DOHH2 (cell line): Measurements from ENCODE around the gene FBN2.

ENCODE experiments used
- H3F3A ChIP-seq: fragments of 200-600 bp; sonication (generic), shearing (Covaris generic); 2 replicates; pipeline ENCODE4 v1.6.0; 2016; ENCODE audit warnings: antibody characterized with exemption, mild to moderate bottlenecking; ENCODE audit not compliant: control insufficient read depth, insufficient read depth
- H3K27ac ChIP-seq: fragments of 200-600 bp; sonication (generic); 2 replicates; pipeline ENCODE4 v1.5.1; 2014; ENCODE audit warnings: low read depth, mild to moderate bottlenecking, low read length, moderate library complexity
- H3K27me3 ChIP-seq: fragments of 200-600 bp; sonication (generic); 2 replicates; pipeline ENCODE4 v1.6.1; 2014; ENCODE audit warnings: mild to moderate bottlenecking, low read length, mixed read lengths; ENCODE audit not compliant: control insufficient read depth
- H3K36me3 ChIP-seq: fragments of 200-600 bp; sonication (generic); 2 replicates; pipeline ENCODE4 v1.6.1; 2014; ENCODE audit warnings: mild to moderate bottlenecking, low read length, moderate library complexity, mixed read lengths; ENCODE audit not compliant: control insufficient read depth
- H3K4me1 ChIP-seq: fragments of 200-600 bp; sonication (generic); 2 replicates; pipeline ENCODE4 v1.6.1; 2014; ENCODE audit warnings: mild to moderate bottlenecking, low read length, mixed read lengths; ENCODE audit not compliant: control insufficient read depth
- H3K4me2 ChIP-seq: fragments of 200-600 bp; sonication (generic); 2 replicates; pipeline ENCODE4 v1.6.0; 2014; ENCODE audit warnings: mild to moderate bottlenecking, low read length, moderate library complexity
- H3K4me3 ChIP-seq: fragments of 200-600 bp; sonication (generic); 2 replicates; pipeline ENCODE4 v1.5.1; 2014; ENCODE audit warnings: mild to moderate bottlenecking, low read length, mixed read lengths
- H3K79me2 ChIP-seq: fragments of 200-600 bp; sonication (generic); 2 replicates; pipeline ENCODE4 v1.6.1; 2014; ENCODE audit warnings: mild to moderate bottlenecking, low read length, mixed read lengths; ENCODE audit not compliant: control insufficient read depth
- H3K9me2 ChIP-seq: fragments of 200-600 bp; sonication (generic); replicated peaks from 2 replicates; pipeline ENCODE4 v1.6.1; 2014; ENCODE audit warnings: mild to moderate bottlenecking, low read length, mixed read lengths; ENCODE audit not compliant: control insufficient read depth
- H3K9me3 ChIP-seq: fragments of 200-600 bp; sonication (generic); 2 replicates; pipeline ENCODE4 v1.6.1; 2014; ENCODE audit warnings: antibody characterized with exemption, low read length, mixed read lengths; ENCODE audit not compliant: control insufficient read depth, insufficient read depth
- H4K20me1 ChIP-seq: fragments of 200-600 bp; sonication (generic); 2 replicates; pipeline ENCODE4 v1.6.0; 2014; ENCODE audit warnings: low read depth, mild to moderate bottlenecking, antibody characterized with exemption, low read length, moderate library complexity; ENCODE audit not compliant: control insufficient read depth, insufficient read depth
- EZH2phosphoT487 ChIP-seq: fragments of 200-600 bp; sonication (generic); IDR thresholded peaks from 2 replicates; pipeline ENCODE4 v1.6.1; 2017; ENCODE audit warnings: borderline replicate concordance, mild to moderate bottlenecking, antibody characterized with exemption, low read length, moderate library complexity, mixed read lengths
- TF ChIP-seq, protein P1 (sequence below): fragments of 200-600 bp; sonication (generic); IDR thresholded peaks from one replicate; pipeline ENCODE4 v1.5.1; 2014; ENCODE audit warnings: antibody characterized with exemption, mild to moderate bottlenecking, low read depth, low read length; ENCODE audit not compliant: poor library complexity, severe bottlenecking

The FBN2 gene

DNA sequence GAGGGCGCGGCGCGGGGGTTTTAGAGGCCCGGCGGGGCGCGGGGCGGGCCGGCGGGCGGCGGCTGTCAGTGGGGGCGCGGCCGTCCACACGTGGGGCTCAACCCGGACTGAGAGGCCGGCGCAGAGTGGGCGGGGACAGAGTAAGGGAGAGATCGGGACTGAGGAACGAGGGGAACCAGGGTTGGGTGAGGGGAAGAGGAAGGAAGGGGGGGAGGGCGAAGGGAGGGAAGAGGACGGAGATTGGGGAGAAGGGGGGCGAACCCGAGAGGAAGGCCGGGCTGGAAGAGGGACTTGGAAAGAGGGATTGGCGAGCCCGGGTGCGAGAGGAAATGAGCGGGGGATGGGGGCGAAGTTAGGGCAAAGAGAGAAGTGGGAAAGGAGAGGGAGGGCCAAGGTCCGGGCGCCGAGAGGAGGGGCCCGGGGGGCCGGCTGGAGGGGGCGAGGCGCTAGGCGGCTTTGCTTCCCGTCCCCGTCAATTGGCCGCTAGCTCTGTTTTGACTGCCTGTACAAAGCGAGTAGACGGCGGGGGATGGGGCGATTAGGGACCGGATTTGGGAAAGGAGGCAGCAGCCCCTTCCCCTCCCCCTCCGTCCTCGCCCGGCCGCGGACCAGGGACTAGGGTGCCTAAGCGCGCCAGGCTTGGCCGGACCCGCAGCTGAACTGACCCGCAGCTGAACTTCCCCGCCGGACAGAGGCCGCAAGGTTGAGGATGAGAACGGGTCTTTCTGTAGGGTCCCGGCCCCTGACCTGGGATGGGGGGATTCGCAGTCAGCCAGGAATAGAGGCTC is 399 bp upstream of the FBN2 start:
- H3K4me3 ChIP-seq = no peak overlapping the region
- H3K27me3 ChIP-seq = no peaks in the 10 kb centered on the region

DNA sequence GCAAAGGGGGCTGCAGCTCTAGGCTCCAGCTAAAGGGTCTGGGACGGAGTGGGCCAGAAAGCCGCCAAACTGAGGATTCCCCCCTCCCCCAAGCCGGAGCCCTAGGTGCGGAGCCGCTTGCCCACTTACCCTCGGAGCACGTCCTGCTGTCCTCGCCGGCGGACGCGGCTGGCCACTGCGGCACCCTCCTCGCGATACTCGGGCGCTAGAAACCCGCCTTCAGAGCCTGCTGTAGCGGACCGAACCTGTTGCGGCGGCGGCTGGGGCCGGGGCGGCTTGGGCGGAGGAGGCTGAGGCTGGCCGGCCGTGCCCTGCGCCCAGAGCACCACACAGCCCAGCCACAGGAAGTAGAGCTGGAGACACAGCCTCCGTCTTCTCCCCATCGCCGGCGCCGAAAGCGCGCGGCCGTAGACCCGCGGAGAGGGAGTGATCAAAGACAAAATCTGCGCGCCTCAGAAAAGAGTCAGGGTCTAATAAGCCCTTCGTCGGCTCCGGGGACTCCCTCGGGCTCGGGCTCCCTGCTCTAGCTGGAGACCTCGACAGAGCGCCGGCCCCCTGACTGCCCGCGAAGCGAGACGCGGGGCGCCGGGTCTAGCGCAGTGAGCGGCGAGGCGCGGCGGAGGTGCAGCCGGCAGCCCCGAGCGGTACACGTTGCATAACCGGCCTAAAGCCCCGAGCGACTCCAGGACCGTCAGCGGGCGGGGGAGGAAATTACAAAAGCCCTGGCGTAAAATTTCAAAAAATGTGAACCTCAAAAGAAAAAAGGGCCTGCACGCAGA is 635 bp downstream of the FBN2 start:
- TF ChIP-seq, protein P1, sequence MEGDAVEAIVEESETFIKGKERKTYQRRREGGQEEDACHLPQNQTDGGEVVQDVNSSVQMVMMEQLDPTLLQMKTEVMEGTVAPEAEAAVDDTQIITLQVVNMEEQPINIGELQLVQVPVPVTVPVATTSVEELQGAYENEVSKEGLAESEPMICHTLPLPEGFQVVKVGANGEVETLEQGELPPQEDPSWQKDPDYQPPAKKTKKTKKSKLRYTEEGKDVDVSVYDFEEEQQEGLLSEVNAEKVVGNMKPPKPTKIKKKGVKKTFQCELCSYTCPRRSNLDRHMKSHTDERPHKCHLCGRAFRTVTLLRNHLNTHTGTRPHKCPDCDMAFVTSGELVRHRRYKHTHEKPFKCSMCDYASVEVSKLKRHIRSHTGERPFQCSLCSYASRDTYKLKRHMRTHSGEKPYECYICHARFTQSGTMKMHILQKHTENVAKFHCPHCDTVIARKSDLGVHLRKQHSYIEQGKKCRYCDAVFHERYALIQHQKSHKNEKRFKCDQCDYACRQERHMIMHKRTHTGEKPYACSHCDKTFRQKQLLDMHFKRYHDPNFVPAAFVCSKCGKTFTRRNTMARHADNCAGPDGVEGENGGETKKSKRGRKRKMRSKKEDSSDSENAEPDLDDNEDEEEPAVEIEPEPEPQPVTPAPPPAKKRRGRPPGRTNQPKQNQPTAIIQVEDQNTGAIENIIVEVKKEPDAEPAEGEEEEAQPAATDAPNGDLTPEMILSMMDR = no peak
- no peak for TF ChIP-seq EZH2phosphoT487
- no peaks in the 10 kb centered on the region for H3K36me3 ChIP-seq
- no peak overlapping the region for H3K4me2 ChIP-seq
- no peaks in the 10 kb centered on the region for H3K79me2 ChIP-seq
- no peaks in the 10 kb centered on the region for H4K20me1 ChIP-seq
- H3K4me1 ChIP-seq = no peaks in the 10 kb centered on the region
- no peaks in the 10 kb centered on the region for H3K9me2 ChIP-seq
- no peak overlapping the region for H3K4me3 ChIP-seq
- H3F3A ChIP-seq = no peaks in the 10 kb centered on the region
- H3K27ac ChIP-seq = no peak overlapping the region
- H3K27me3 ChIP-seq = no peaks in the 10 kb centered on the region
- peaks cover 10% of the 10 kb centered on the region; the same call in 1 of the 2 replicates for H3K9me3 ChIP-seq

More for the DNA sequence above, 399 bp upstream of the FBN2 start:
- Histone ChIP-seq H3K36me3 (no peaks in the 10 kb centered on the region), H3K79me2 (no peaks in the 10 kb centered on the region), H3K9me3 (peaks cover 10% of the 10 kb centered on the region; the same call in 1 of the 2 replicates), H3K27ac (no peak overlapping the region), H3F3A (no peaks in the 10 kb centered on the region), H4K20me1 (no peaks in the 10 kb centered on the region), H3K9me2 (no peaks in the 10 kb centered on the region), H3K4me2 (no peak overlapping the region), H3K4me1 (no peaks in the 10 kb centered on the region)
- no peak for TF ChIP-seq EZH2phosphoT487
- TF ChIP-seq, protein P1 = no peak

DNA sequence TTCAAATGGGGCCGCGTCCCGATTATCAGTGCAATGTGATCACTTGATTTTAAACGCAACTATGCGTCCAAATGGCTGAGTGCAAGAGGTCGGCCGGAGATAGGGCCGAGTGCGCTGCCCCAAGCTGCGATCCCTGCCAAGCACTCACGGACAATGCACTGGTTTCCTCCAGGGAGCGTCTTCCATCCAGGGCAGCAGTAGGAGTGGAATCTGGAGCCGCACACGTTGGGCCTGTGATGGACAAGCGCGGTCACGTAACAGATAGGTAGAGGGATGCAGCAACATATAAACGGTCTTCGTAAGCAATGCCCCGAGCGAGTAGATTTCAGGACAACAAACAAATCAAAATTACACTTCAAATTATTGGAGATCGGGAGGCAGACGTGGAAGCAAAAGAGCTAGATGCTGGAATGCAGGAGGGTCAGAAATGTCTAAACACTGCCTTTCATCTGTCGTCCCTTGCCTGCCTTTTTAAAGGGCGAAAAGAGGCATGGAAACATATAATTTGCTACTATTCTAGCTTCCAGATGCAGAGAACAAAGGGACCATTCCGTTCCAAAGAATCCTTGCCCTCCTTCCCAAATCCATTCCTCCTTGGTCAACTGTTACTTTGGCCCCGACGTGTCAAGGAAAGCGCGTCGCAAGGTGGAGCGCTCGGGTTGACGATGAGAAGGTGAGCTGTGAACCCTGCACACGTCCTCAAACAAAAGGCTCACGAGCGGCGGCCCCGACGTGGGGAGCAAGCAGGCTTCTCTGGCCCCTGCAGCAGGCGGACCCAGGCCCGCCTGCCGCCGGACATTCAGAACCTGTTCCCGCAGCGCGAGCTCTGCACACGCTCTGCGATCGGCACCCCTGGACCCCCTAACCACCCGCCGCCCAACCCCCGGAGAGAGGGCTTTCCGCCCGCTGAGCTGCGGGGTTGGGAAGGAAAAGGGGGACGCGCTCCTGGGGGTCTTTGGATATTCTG is 1.5 kb downstream of the FBN2 start:
- Histone ChIP-seq H4K20me1 (no peaks in the 10 kb centered on the region), H3K4me1 (no peaks in the 10 kb centered on the region), H3K9me3 (peaks cover 10% of the 10 kb centered on the region; the same call in 1 of the 2 replicates), H3K79me2 (no peaks in the 10 kb centered on the region), H3K4me3 (no peak overlapping the region), H3F3A (no peaks in the 10 kb centered on the region), H3K27me3 (no peaks in the 10 kb centered on the region), H3K9me2 (no peaks in the 10 kb centered on the region), H3K27ac (no peak overlapping the region), H3K36me3 (no peaks in the 10 kb centered on the region), H3K4me2 (no peak overlapping the region)
- no peak for TF ChIP-seq EZH2phosphoT487
